Hepatocyte (in vitro differentiated cells): Measurements from ENCODE around the gene FAM20B. TPM values are rescaled to one million over a fixed set of nuclear protein-coding genes. Genes with fewer than 3 reads are reported as not detected.

Experiments
- DNase-seq: peaks from one replicate; pipeline ENCODE4 v3.0.0-alpha.2; 2016; ENCODE audit warnings: low spot score
- H2AFZ ChIP-seq: fragments of 200-600 bp; sonication (generic); 2 replicates; pipeline ENCODE4 v1.6.0; 2016; ENCODE audit warnings: antibody characterized with exemption, mild to moderate bottlenecking
- H3K27ac ChIP-seq: fragments of 200-600 bp; sonication (generic); 2 replicates; pipeline ENCODE4 v1.5.1; 2016; ENCODE audit warnings: mild to moderate bottlenecking
- H3K27me3 ChIP-seq: fragments of 200-600 bp; sonication (generic); 2 replicates; pipeline ENCODE4 v1.6.1; 2016
- H3K36me3 ChIP-seq: fragments of 200-600 bp; sonication (generic); replicated peaks from 2 replicates; pipeline ENCODE4 v1.5.1; 2016; ENCODE audit warnings: low read depth; ENCODE audit not compliant: insufficient read depth
- H3K4me1 ChIP-seq: fragments of 200-600 bp; sonication (generic); 2 replicates; pipeline ENCODE4 v1.5.1; 2016; ENCODE audit warnings: mild to moderate bottlenecking, moderate library complexity; ENCODE audit not compliant: insufficient read depth
- H3K4me2 ChIP-seq: fragments of 200-600 bp; sonication (generic); 2 replicates; pipeline ENCODE4 v1.6.0; 2016
- H3K4me3 ChIP-seq: fragments of 200-600 bp; sonication (generic); 2 replicates; pipeline ENCODE4 v1.5.1; 2016; ENCODE audit warnings: mild to moderate bottlenecking
- H3K79me2 ChIP-seq: fragments of 200-600 bp; sonication (generic); 2 replicates; pipeline ENCODE4 v1.6.0; 2017; ENCODE audit warnings: mild to moderate bottlenecking
- H3K9me2 ChIP-seq: fragments of 200-600 bp; sonication (generic); replicated peaks from 2 replicates; pipeline ENCODE4 v1.6.0; 2017; ENCODE audit warnings: mild to moderate bottlenecking; ENCODE audit not compliant: insufficient read depth
- H3K9me3 ChIP-seq: fragments of 200-600 bp; sonication (generic); 2 replicates; pipeline ENCODE4 v1.5.1; 2016; ENCODE audit warnings: low read depth, mild to moderate bottlenecking
- H4K20me1 ChIP-seq: fragments of 200-600 bp; sonication (generic); 2 replicates; pipeline ENCODE4 v1.6.0; 2016; ENCODE audit warnings: mild to moderate bottlenecking; ENCODE audit not compliant: insufficient read depth, poor library complexity, severe bottlenecking
- EZH2 ChIP-seq: fragments of 200-600 bp; sonication (generic); IDR thresholded peaks from 2 replicates; pipeline ENCODE4 v1.6.1; 2016; ENCODE audit warnings: antibody characterized with exemption, mild to moderate bottlenecking, borderline replicate concordance
- EZH2phosphoT487 ChIP-seq: fragments of 200-600 bp; sonication (generic); IDR thresholded peaks from one replicate; pipeline ENCODE4 v1.6.1; 2018; ENCODE audit warnings: antibody characterized with exemption, mild to moderate bottlenecking, low read depth, moderate library complexity; ENCODE audit not compliant: unreplicated experiment, severe bottlenecking
- WGBS: methylation state at CpG from one replicate; pipeline ENCODE4 v1.1.6; 2016; ENCODE audit warnings: low lambda C conversion rate; ENCODE audit errors: missing lambda C conversion rate; 5-methylcytosine and 5-hydroxymethylcytosine counted together
- polyA plus RNA-seq: library from polyadenylated mRNA; unstranded; fragments of >200 nt; fragmentation: Nextera tagmentation; extraction: Ambion mirVana; gene quantifications from 2 replicates; pipeline ENCODE4 v1.2.1, GENCODE V29; 2016
- total RNA-seq: library from RNA; depleted of rRNA; stranded (reverse); fragments of >200 nt; gene quantifications from 2 replicates; pipeline ENCODE4 v1.2.3, GENCODE V29; 2014
- TF ChIP-seq, protein P1 (sequence below): fragments of 200-600 bp; sonication (generic); IDR thresholded peaks from 2 replicates; pipeline ENCODE4 v1.5.1; 2016; ENCODE audit warnings: antibody characterized with exemption, mild to moderate bottlenecking; ENCODE audit not compliant: poor library complexity

Gene FAM20B
- total and polyA plus RNA-seq, 2 experiments from 2014 or later = 9.2 to 37.6 TPM

DNA sequence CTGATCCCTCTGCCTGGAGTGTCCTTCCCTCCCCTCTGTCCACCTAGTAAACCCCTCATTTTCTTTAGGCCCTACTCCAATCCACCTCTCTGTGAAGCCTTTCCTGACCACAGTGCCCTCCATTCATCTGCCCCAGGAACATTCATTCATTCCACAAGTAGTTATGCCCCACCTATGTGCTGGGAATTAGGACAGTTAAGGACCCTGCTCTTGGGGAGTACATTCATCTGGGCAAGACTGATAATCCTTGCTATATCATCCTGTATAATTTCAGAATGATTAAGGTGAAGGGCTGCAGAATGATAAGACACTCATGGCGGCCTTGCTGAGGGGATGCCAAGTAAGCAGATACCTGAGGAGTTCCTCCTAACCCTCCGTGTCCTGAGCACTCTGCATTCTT lies 10.3 kb upstream of the FAM20B start:
- H3K4me1 ChIP-seq = peaks cover 12% of the 10 kb centered on the region
- no peaks in the 10 kb centered on the region for H3K79me2 ChIP-seq
- H2AFZ ChIP-seq = no peak overlapping the region
- H3K9me3 ChIP-seq = no peaks in the 10 kb centered on the region
- no peaks in the 10 kb centered on the region for H3K9me2 ChIP-seq
- H3K4me3 ChIP-seq = no peak overlapping the region
- no peak overlapping the region for H3K4me2 ChIP-seq
- no peak overlapping the region for H3K27ac ChIP-seq
- H3K36me3 ChIP-seq = no peaks in the 10 kb centered on the region
- no peaks in the 10 kb centered on the region for H3K27me3 ChIP-seq
- WGBS = 92% methylated on average over 2 of the region's 2 CpGs
- H4K20me1 ChIP-seq = no peaks in the 10 kb centered on the region
- TF ChIP-seq, protein P1, sequence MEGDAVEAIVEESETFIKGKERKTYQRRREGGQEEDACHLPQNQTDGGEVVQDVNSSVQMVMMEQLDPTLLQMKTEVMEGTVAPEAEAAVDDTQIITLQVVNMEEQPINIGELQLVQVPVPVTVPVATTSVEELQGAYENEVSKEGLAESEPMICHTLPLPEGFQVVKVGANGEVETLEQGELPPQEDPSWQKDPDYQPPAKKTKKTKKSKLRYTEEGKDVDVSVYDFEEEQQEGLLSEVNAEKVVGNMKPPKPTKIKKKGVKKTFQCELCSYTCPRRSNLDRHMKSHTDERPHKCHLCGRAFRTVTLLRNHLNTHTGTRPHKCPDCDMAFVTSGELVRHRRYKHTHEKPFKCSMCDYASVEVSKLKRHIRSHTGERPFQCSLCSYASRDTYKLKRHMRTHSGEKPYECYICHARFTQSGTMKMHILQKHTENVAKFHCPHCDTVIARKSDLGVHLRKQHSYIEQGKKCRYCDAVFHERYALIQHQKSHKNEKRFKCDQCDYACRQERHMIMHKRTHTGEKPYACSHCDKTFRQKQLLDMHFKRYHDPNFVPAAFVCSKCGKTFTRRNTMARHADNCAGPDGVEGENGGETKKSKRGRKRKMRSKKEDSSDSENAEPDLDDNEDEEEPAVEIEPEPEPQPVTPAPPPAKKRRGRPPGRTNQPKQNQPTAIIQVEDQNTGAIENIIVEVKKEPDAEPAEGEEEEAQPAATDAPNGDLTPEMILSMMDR = no peak
- no peak for DNase-seq

GRCh38 chr1:179016706-179017382 lies 8.8 kb upstream of the FAM20B start:
- TF ChIP-seq, protein P1 = no peak
- TF ChIP-seq EZH2 = no peak
- no peak for TF ChIP-seq EZH2phosphoT487
- peak overlapping the region; percentile 41 for H3K4me2 ChIP-seq
- peaks cover 12% of the 10 kb centered on the region for H3K4me1 ChIP-seq
- no peak overlapping the region for H2AFZ ChIP-seq
- no peaks in the 10 kb centered on the region for H3K79me2 ChIP-seq
- no peaks in the 10 kb centered on the region for H3K9me2 ChIP-seq
- H3K27ac ChIP-seq = peak overlapping the region; percentile 81
- H3K36me3 ChIP-seq = no peaks in the 10 kb centered on the region
- H3K9me3 ChIP-seq = no peaks in the 10 kb centered on the region
- DNase-seq = peak; percentile 74
- no peak overlapping the region for H3K4me3 ChIP-seq
- H3K27me3 ChIP-seq = no peaks in the 10 kb centered on the region
- H4K20me1 ChIP-seq = no peaks in the 10 kb centered on the region
- WGBS = 60% methylated on average over 5 of the region's 5 CpGs

DNA sequence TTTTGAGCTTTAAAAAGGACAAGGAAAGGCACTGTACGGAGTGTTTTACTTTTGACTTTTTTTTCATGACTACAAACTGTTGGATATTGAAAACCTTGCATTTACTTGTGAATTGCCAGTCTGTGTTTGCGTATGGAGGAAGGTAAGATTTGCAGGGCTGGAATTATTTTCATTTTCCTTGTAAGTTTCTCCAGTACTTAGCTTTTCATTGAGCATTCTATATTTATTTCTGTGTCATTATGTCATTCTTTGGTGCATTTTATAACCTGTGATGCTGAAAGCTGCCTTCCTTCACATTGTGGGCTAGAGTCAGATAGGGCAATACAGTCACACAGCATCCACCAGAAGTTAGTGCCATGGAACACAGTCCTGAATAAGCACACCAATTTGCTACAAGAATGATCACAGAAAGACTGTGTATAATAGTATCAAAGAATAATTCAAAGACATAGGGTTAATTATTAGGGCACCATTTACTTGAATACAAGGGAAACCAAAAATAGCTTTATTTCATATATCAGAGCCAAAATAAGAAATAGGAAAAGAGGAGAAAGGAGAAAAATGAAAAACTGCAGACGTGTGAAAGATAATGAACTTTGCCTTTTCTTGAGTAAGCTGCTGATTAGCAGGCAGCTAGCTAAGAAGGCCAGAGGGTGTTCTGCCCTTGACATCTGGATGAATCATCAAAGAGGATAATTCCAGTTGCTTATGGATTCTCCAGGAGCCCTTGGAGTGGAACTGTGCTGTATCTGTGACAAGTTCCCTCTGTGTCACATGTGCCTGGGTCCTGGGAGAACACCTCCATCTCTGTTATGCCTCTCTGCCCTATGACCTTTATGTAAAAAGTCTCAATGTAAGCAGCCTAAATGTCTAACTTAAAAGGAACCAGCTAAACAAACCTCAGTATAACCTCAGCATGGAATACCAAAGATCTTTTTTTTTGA lies 8.0 kb upstream of the FAM20B start:
- Histone ChIP-seq H3K9me2 (no peaks in the 10 kb centered on the region), H3K9me3 (no peaks in the 10 kb centered on the region), H2AFZ (no peak overlapping the region), H3K4me1 (peaks cover 12% of the 10 kb centered on the region), H3K27me3 (no peaks in the 10 kb centered on the region), H3K27ac (peak overlapping the region; percentile 81), H3K4me2 (peak overlapping the region; percentile 41), H3K79me2 (no peaks in the 10 kb centered on the region), H3K36me3 (no peaks in the 10 kb centered on the region), H3K4me3 (no peak overlapping the region), H4K20me1 (no peaks in the 10 kb centered on the region)
- 45% methylated on average over 3 of the region's 3 CpGs for WGBS
- DNase-seq = peak; percentile 70
- TF ChIP-seq EZH2 = no peak
- TF ChIP-seq EZH2phosphoT487 = no peak
- TF ChIP-seq, protein P1 = no peak
